DMS153 treated with DMSO at 0.1 percent for 48 hours (cell line): ENCODE measurements around the gene KIFC3.

Experiments used
- DNase-seq: peaks from one replicate; lab custom pipeline; 2025; ENCODE audit not compliant: unreplicated experiment; lab: John Stamatoyannopoulos, UW

KIFC3 gene

DNA sequence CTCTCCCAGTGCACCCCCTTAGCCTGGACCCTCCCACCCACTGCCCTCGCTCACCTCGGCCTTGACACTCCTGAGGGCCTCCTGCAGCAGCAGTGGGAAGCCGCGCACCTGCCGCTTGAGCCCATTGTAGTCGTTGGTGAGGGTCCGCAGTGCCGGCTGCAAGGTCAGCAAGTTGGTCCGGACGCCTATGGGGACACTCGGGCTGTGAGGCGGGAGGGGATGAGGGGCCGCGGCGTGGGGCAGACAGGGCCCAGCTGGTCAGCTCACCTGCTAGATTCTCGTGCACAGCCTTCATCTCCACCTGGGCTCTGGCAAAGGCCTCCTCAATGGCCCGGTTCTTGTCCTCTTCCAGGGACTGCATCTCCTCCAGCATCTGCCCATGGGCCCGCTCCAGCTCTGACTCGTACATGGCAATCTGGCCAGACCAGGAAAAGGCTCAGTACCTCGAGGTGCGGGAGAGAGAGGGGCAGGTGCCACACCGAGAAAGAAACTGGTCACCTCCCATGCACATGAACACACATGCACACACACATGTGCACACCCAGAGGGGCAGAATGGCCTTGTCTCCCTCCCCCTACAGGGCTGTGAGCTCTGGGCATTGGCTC, 32.6 kb downstream of the KIFC3 start:
- DNase-seq = no peak

DNA sequence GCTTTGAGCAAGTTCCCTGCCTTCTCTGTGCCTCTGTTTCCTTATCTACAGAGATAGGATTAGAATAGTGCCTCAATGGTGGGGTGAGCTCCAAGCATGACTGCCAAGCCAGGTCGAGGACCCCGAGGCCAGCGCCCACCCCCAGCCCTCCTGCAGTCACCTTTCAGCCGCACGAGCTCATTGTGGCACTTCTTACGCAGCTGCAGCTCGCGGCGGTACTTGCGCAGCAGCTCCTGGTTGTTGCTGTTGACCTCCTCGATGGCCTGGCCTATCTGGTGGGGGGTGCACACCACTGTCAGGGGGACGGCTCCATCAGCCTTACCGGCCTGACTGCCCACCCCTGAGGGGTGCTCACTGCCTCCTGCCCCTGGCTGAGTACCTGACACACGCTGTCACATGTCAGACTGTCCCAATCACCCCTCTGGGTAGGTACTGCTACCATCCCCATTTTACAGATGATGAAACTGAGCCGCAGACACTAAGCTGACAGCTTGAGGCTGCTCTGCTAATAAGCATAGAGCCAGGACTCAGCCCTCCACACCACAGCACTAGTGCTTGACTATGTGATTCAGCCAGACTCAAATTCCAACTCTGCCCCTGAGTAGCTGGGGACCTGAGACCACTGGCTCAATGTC, 35.5 kb downstream of the KIFC3 start:
- no peak for DNase-seq

GRCh38 chr16:57765160-57765728, 37.0 kb downstream of the KIFC3 start:
- no peak for DNase-seq

DNA sequence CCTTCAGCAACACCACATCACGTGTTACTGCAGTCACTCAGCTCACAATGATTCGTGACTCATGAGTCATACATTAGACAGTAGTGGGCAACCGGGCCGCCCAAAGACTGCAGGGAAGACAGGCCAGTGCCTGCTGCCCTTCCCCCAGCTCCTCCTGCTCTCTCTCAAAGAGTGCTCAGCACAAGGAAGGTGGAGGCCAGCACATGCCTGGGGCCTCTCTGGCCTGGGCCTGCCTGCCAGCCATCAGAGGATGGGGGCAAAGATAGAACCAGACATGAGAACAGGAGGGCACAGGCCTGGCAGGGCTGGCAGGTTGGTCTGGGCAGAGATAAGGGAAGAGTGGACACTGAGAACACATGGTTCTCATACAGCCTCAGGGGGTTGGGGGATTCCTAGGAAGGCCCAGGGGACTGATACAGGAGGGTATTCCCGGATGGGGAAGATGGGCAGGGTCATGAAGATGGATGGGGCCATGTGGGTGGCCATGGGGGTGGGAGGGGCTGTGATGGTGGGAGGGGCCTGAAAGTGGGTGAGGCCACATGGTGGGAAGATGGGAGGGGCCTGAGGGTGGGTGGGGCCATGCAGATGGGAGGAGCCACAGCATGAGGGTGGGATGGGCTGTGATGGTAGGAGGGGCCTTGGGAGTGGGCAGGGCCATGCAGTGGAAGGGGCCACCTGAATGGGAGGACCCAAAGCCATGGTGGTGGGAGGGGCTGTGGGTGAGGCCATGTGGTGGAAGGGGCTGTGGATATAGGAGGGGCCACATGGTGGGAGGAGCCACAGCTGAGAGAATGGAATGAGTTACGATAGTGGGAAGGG, 37.7 kb downstream of the KIFC3 start:
- DNase-seq = no peak

GRCh38 chr16:57764006-57764340, 38.3 kb downstream of the KIFC3 start:
- DNase-seq = no peak

DNA sequence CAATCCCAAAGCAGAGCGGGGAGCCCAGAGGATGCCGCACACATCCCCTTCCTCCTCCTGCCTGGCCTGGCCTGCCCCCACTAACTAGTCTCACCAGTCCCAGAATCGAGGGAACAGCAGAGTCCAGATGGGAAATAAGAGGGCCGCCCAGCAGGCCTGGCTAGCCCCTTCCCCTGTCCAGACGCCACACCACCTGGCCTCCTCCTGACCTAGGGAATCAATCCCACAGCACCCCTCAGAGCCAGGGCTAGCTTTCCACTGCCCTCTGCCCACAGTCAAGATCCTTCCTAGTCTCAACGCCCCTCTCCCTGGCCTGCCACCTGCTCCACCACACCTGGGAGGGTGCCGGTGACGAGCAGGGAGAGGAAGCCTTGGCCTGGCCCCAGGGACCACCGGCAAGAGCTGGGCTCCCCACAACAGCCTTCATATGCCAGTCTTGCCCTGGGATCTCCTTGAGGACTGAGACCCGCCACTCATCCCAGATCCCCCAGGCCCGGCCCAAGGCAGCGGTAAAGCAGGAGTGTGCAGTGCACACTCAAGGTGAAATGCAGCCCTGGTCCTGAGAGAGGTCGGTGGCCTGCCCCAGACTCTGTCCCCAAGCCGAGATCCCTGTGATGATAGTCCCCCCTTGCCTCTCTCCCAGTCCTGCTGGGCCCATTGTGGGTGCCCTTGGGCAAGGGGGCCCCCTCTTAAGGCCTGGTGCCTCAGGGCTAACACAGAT, 38.8 kb downstream of the KIFC3 start:
- DNase-seq = no peak

DNA sequence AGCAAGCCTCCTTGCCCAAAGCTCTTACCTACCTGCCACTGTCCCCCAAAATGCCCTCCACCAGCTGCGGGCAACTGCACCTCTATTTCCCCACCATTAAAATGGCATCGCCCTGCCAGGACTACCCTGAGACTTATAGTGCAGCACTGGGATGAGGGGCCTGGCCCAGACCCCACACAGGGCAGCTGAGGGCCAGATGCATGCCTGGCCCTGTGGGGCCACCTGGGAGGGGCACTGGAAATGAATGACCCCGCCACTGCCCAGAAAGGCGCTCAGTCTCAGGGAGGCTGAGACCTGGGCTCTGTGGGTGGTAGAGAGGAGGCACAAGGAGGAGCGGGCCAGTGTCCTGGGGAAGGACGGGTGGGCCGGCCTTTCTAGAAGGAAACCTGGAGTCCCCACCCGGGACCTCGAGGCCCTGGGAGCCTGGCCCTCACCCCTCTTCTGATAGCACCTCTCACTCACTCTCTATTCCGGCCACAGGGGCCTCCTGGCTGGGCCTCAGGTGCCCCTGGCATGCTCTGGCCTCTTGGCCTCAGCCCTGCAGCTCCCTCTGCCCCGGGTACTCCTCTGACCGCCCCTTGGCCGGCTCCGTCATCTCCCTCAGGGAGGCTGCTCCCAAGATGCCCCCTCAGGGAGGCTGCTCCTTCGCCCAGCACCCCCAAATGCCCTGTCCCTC, 39.8 kb downstream of the KIFC3 start:
- DNase-seq = no peak

DNA sequence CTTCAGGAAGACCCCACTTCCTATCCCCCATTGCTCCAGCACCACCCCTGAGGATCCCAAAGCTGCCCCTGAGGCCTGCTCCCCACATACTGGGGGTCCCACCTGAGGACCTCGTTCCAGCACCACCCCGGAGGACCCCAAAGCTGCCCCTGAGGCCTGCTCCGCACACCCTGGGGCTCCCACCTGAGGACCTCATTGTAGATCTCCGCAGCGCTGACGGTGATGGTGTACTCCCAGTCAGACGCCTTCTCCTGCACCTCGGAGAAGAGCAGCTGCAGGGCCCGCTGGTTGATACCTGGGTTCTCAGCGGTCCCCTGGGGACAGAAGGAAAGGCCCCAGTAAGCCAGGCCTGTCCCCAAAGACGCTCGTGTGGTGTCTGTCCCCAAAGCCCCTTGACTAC, 40.3 kb downstream of the KIFC3 start:
- DNase-seq = no peak

DNA sequence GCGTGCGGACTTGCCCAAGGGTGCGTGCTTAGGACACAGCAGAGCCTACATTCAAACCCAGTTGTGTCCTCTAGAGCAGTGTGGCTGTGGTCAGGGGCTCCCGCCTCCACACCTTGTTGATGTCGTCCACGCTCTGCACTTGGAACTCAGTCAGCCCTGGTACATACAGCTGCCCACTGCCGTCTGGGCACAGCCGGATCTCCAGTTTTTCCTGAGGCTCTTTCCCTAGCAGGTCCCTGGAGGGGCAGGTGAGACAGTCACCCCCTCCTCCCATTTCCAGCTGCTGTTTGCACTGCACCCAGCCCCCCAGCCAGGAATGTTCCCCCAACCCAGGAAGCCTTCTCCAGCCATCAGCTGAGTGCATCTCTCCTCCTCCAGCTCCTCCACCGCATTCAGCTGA, 41.0 kb downstream of the KIFC3 start:
- no peak for DNase-seq

GRCh38 chr16:57760357-57761160, 41.7 kb downstream of the KIFC3 start:
- no peak for DNase-seq

DNA sequence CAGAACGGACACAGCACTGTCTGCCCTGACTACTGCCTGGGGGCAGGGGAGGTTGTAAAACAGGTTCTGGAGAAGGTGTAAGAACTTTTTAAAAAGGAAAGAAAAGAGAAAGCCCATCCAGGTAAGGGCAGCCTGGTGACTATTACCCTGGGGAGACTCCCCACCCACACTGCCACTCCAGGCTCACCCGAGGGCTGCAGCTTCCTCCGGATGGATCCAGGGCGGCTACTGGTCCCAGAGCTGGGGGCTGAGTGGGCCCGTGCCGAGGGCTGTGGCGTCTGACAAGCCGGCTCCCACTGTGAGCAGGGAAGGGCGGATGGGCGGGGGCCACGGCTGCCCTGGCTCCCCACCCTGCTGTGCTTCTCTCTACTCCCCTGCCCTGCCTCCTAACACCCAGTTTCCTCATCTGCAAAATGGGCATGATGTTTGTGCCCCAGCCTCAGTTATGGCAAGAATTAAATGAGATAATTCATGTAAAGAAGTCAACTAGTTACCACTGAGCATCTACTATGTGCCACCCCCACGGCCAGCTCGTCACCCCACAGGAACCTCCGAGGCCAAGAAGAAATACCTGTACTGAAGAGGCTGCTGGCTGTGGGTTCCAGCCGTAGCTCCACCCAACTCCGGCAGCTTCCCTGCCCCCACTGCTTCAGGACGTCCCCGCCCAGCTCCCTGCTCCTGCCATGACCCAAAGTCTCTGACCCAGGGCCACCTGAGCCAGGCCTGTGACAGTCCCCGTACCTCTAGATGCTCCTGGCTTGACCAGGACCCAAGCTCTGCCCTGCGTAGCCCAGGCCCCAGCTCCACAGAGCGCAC, 42.5 kb downstream of the KIFC3 start:
- DNase-seq = no peak

DNA sequence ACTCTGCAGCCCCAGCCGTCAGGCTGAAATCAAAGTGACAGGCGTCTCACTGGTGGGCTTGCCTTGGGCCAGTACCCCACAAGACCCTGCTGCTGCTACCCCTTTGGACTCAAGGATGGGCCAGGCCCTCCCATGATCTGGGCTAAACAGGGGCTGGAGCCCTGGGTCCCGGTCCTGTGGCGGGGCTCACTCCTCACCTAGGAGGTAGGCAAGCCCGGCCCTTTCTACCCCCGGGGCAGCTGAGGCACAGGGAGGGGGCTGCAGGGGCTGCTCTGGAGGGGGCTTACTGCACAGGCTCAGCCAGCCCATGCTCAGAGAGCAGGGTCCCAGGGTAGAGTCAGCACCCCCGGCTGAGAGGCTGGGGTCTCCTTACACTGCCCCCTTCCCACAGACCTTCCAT, 43.2 kb downstream of the KIFC3 start:
- no peak for DNase-seq

DNA sequence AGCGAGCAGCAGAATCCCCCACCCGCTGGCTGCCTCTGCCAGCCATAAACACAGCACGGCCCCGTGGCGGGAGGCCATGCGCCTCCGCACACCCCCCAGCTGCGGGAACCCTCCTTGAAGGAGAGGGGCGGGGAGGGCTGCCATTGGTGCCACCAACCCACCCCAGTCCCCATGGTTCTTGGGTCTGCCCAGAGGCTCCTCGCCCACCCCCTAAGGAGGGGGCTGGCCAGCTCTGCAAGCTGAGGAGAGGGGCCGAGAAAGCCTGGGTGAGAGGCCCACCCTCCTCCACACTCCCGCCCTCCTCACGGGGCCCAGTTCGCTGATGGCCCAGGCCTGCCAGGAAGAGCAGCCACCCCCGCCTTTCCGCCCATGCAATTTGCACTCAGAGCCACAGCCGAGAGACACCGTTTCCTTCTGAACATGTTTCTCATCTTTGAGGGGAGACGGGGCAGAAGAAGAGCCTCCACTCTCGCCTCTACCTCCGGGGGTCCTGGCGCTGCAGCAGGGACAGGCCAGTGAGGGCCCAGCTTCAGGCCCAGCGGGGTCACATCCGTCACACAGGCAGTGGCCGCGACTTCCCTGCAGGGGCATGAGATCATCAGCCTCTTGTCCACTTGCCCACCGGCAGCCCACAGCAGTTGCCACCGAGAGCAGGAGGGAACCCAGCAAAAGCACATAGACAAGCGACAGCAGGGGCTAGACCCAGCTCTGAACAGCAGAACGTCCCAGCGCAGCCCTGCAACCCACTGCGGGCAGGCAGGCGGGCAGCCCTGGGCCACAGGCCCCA, 43.8 kb downstream of the KIFC3 start:
- no peak for DNase-seq

DNA sequence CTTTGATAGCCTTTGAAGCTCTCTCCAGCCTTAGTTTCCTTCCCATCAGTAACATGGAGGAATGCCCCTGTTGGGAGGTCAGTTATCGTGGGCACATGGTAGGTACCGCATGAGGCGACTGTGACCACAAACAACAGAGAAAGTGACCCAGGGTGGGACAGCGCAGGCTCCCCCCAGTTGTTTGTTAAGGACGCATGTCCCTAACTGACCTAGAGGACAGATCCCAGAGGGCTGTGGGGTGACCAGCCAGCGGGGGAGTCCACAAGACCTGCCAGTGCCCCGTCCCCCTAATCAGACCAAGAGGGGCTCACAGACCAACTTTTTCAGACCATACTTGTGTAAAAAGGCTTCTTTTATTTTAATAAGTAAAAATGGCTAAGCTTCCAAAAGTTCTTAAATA, 44.4 kb downstream of the KIFC3 start:
- no peak for DNase-seq

GRCh38 chr16:57757326-57757786, 44.9 kb downstream of the KIFC3 start:
- DNase-seq = peak; percentile 19

GRCh38 chr16:57756424-57757325, 45.6 kb downstream of the KIFC3 start:
- DNase-seq = no peak

GRCh38 chr16:57755726-57756423, 46.4 kb downstream of the KIFC3 start:
- no peak for DNase-seq
